Measurements from ENCODE around the gene IDUA.

- TF ChIP-seq CTCF (IDR thresholded peaks at IDR 0.05) (no peak), POLR2A (IDR thresholded peaks at IDR 0.05) (no peak), POLR2AphosphoS5 (IDR thresholded peaks at IDR 0.05) (no peak)
Observed at GRCh38 chr4:984336-985054, 2.3 kb upstream of the IDUA start.
